ENCODE results near the gene GALNT5.

Gene GALNT5

GRCh38 chr2:157327621-157328500 lies 70.4 kb downstream of the GALNT5 start:
- DNase-seq (ENCODE audit: low read depth), result peak; percentile 86
- H3K4me3 ChIP-seq (ENCODE audit: low read depth, low read length), result no peak overlapping the region
- peak; percentile 97 for TF ChIP-seq CTCF (conservative IDR thresholded peaks at IDR 0.05; ENCODE audit: low read depth, low read length)

GRCh38 chr2:157329524-157329923 lies 72.0 kb downstream of the GALNT5 start:
- no peak overlapping the region for H3K4me3 ChIP-seq (ENCODE audit: low read depth, low read length)
- no peak for DNase-seq (ENCODE audit: low read depth)
- TF ChIP-seq CTCF (conservative IDR thresholded peaks at IDR 0.05; ENCODE audit: low read depth, low read length), result no peak

- no peak for DNase-seq (ENCODE audit: low read depth)
- TF ChIP-seq CTCF (conservative IDR thresholded peaks at IDR 0.05; ENCODE audit: low read depth, low read length), result no peak
These were observed 76.0 kb downstream of the GALNT5 start for GRCh38 chr2:157333304-157334047.

GRCh38 chr2:157334335-157334734 lies 76.8 kb downstream of the GALNT5 start:
- no peak for DNase-seq (ENCODE audit: low read depth)
- no peak for TF ChIP-seq CTCF (conservative IDR thresholded peaks at IDR 0.05; ENCODE audit: low read depth, low read length)

More at GRCh38 chr2:157333304-157334047, 76.0 kb downstream of the GALNT5 start:
- H3K4me3 ChIP-seq (ENCODE audit: low read depth, low read length), result no peak overlapping the region

GRCh38 chr2:157334797-157335196 lies 77.3 kb downstream of the GALNT5 start:
- H3K4me3 ChIP-seq (ENCODE audit: low read depth, low read length), result no peak overlapping the region
- no peak for DNase-seq (ENCODE audit: low read depth)
- TF ChIP-seq CTCF (conservative IDR thresholded peaks at IDR 0.05; ENCODE audit: low read depth, low read length), result no peak

More at GRCh38 chr2:157334335-157334734, 76.8 kb downstream of the GALNT5 start:
- no peak overlapping the region for H3K4me3 ChIP-seq (ENCODE audit: low read depth, low read length)

- no peak overlapping the region for H3K4me3 ChIP-seq (ENCODE audit: low read depth, low read length)
- peak; percentile 78 for TF ChIP-seq CTCF (conservative IDR thresholded peaks at IDR 0.05; ENCODE audit: low read depth, low read length)
- DNase-seq (ENCODE audit: low read depth), result peak; percentile 58
These were observed 78.9 kb downstream of the GALNT5 start for GRCh38 chr2:157336137-157337010.
